ENCODE results near the gene HCRTR2. TPM values are rescaled to one million over a fixed set of nuclear protein-coding genes. Genes with fewer than 3 reads are reported as not detected.
"Not testable (repeated sequence)": the region's sequence is repeated elsewhere in the genome, so short reads cannot be mapped to it uniquely, and the experiment has no call there.

HCRTR2 gene
- total and polyA plus RNA-seq, 2 experiments from 2014 or later = not detected

DNA sequence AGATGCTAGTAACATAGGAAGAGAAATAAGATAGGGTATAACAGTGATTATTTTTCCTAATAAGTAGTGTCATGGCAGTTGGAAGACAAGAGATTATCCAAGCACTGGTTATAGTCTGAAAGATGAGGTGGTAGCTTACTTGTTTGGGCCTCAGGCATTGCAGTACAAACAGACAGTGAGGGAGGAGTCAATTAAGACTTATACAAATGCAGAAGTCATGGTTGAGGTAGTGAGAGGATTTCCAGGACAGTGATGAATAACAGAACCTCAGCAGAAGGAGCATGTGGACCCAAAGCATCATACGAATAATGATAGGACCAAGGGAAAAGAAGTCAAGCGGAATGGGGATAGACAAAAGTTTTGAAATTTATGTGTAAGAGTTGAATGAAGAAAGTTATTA lies 53.5 kb downstream of the HCRTR2 start:
- Histone ChIP-seq H3K27me3 (no peaks in the 10 kb centered on the region), H3K4me1 (ENCODE audit: low read depth) (no peaks in the 10 kb centered on the region), H3K27ac (no peak overlapping the region), H3K9me3 (ENCODE audit: low read depth) (no peaks in the 10 kb centered on the region), H3K4me3 (no peak overlapping the region), H3K36me3 (no peaks in the 10 kb centered on the region)
- TF ChIP-seq, protein P1, sequence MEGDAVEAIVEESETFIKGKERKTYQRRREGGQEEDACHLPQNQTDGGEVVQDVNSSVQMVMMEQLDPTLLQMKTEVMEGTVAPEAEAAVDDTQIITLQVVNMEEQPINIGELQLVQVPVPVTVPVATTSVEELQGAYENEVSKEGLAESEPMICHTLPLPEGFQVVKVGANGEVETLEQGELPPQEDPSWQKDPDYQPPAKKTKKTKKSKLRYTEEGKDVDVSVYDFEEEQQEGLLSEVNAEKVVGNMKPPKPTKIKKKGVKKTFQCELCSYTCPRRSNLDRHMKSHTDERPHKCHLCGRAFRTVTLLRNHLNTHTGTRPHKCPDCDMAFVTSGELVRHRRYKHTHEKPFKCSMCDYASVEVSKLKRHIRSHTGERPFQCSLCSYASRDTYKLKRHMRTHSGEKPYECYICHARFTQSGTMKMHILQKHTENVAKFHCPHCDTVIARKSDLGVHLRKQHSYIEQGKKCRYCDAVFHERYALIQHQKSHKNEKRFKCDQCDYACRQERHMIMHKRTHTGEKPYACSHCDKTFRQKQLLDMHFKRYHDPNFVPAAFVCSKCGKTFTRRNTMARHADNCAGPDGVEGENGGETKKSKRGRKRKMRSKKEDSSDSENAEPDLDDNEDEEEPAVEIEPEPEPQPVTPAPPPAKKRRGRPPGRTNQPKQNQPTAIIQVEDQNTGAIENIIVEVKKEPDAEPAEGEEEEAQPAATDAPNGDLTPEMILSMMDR (IDR thresholded peaks at IDR 0.05; ENCODE audit: low read depth, low read length) = no peak
- DNase-seq (ENCODE audit: low read depth in 1 of 2, low spot score in 1 of 2) = no peak

DNA sequence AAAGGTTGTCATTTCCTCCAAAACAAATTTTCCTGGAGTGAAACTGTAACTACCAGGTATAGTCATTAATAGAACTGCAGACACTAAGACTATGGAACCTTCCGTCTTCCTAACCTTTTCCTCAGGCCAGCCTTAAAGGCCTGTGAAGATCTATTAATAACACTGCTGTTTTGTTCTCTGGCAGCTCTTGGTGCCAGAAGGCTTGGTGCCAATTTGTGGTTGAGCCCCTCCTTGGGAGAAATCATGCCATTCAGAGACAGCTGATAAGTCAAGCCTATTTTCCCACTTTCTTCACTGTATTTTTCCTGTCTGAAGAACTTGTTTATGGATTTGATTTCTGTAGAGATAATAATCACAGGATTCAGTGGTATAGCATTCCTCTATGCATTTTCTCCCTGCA lies 64.8 kb downstream of the HCRTR2 start:
- Histone ChIP-seq H3K4me1 (ENCODE audit: low read depth) (no peaks in the 10 kb centered on the region), H3K27me3 (no peaks in the 10 kb centered on the region), H3K36me3 (no peaks in the 10 kb centered on the region), H3K4me3 (no peak overlapping the region), H3K9me3 (ENCODE audit: low read depth) (no peaks in the 10 kb centered on the region), H3K27ac (no peak overlapping the region)
- peak in 1 of 2 donors; percentile 46 for DNase-seq (ENCODE audit: low read depth in 1 of 2, low spot score in 1 of 2)
- TF ChIP-seq, protein P1 (IDR thresholded peaks at IDR 0.05; ENCODE audit: low read depth, low read length) = no peak

DNA sequence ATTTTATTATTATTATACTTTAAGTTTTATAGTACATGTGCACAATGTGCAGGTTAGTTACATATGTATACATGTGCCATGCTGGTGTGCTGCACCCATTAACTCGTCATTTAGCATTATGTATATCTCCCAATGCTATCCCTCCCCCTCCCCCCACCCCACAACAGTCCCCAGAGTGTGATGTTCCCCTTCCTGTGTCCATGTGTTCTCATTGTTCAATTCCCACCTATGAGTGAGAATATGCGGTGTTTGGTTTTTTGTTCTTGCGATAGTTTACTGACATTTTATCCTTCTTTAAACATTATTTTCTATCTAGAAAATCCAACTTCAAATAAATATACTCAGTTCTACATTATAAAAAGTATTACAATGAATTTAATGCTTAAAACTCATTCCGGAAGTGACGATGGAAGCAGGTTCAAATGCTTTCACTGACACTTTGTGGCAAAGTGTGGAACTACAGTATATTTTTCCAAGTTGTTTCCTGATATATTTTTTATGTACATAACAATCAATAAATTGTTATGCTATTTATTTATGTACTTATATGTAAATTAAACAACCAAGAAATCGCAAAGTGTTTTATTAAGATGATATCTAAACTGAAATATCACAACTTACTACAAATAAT lies 66.8 kb downstream of the HCRTR2 start:
- H3K27ac ChIP-seq; H3K36me3 ChIP-seq; H3K4me1 ChIP-seq (ENCODE audit: low read depth); H3K9me3 ChIP-seq (ENCODE audit: low read depth); H3K27me3 ChIP-seq; H3K4me3 ChIP-seq: not testable (repeated sequence)
- DNase-seq (ENCODE audit: low read depth in 1 of 2, low spot score in 1 of 2) = peak; percentile 30 to 41
- TF ChIP-seq, protein P1 (IDR thresholded peaks at IDR 0.05; ENCODE audit: low read depth, low read length) = peak; percentile 40

DNA sequence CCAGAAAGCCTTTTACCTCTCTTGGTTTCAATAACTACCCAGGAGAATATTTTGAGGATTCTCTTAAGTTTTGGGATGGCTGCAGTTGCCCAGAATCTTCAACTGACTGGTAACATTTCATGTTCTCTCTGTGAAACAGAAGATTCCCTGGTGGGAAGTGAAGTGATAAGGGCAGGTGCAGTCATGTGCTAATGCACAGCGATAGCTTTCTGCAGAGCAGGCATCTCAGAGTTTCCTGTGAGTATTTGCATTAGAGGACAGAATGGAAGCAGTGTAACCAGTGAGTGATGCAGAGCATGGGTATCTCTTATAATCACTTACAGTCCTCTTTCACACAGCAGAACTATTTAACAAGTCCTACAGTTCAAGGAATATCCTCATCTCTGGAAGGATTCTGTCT lies 76.1 kb downstream of the HCRTR2 start:
- Histone ChIP-seq H3K4me1 (ENCODE audit: low read depth) (no peaks in the 10 kb centered on the region), H3K36me3 (no peaks in the 10 kb centered on the region), H3K27me3 (no peaks in the 10 kb centered on the region), H3K9me3 (ENCODE audit: low read depth) (no peaks in the 10 kb centered on the region), H3K4me3 (no peak overlapping the region), H3K27ac (no peak overlapping the region)
- TF ChIP-seq, protein P1 (IDR thresholded peaks at IDR 0.05; ENCODE audit: low read depth, low read length) = no peak
- DNase-seq (ENCODE audit: low read depth in 1 of 2, low spot score in 1 of 2) = no peak

DNA sequence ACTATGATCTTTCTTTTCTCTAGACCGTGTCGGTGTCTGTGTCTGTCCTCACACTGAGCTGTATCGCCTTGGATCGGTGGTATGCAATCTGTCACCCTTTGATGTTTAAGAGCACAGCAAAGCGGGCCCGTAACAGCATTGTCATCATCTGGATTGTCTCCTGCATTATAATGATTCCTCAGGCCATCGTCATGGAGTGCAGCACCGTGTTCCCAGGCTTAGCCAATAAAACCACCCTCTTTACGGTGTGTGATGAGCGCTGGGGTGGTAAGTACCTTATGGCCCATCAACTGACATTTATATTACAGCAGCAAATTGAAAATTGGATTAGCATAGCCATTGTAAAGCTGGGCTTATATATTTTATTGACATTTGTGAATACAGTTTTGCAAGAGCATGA lies 80.8 kb downstream of the HCRTR2 start:
- Histone ChIP-seq H3K27ac (no peak overlapping the region), H3K4me3 (no peak overlapping the region), H3K9me3 (ENCODE audit: low read depth) (no peaks in the 10 kb centered on the region), H3K4me1 (ENCODE audit: low read depth) (peaks cover 8% of the 10 kb centered on the region), H3K27me3 (no peaks in the 10 kb centered on the region), H3K36me3 (no peaks in the 10 kb centered on the region)
- TF ChIP-seq, protein P1 (IDR thresholded peaks at IDR 0.05; ENCODE audit: low read depth, low read length) = no peak
- no peak for DNase-seq (ENCODE audit: low read depth in 1 of 2, low spot score in 1 of 2)

Measured in cardiac muscle cell (in vitro differentiated cells and primary cell).